DMS 273 treated with DMSO at 0.1 percent for 48 hours (cell line): ENCODE data around the gene TCHH.
"Not testable (repeated sequence)": the region's sequence is repeated elsewhere in the genome, so short reads cannot be mapped to it uniquely, and the experiment has no call there.

Source experiments
- DNase-seq: peaks from one replicate; lab custom pipeline; 2025; lab: John Stamatoyannopoulos, UW

The TCHH gene

GRCh38 chr1:152112101-152112884 is 3.0 kb downstream of the TCHH start:
- peak; percentile 15 for DNase-seq

DNA sequence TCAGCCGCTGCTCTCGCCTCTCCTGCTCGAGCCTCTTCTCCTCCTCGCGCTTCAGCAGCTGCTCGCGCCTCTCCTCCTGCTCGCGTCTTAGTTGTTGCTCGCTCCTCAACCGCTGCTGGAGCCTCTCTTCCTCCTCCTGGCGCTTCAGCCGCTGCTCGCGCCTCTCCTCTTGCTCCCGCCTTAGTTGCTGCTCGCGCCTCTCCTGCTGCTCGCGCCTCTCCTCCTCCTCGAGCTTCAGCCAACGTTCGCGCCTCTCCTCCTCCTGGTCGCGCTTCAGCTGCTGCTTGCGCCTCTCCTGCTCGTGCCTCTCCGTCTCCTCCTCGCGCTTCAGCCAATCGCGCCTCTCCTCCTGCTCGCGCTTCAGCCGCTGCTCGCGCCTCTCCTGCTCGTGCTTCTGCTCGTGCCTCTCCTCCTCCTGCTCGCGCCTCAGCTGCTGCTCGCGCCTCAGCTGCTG is 3.7 kb downstream of the TCHH start:
- peak; percentile 86 for DNase-seq

GRCh38 chr1:152110860-152111514 is 4.3 kb downstream of the TCHH start:
- DNase-seq: peak; percentile 86

DNA sequence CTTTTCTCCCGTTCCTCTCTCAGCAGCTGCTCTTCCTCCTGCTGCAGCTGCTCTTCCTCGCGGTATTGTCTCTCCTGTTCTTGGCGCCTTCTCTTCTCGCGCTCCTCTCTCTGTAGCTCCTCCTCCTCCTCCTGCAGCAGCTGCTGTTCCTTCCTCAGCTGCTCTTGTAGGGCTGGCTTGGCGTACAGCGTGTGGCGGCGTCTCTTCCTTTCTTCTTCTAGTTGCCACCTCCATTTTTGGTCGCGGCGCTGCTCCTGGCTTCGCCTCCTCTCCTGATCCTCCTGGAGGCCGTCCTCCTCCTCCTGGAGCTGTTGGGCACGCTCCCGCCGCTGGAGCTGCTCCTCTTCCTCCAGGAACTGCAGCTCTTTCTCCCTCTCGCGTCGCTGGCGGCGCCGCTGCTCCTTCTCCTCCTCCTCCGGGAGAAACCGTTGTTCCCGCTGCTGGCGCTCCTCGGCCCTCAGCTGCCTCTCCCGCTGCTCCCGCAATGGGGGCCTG is 4.8 kb downstream of the TCHH start:
- DNase-seq: no peak

DNA sequence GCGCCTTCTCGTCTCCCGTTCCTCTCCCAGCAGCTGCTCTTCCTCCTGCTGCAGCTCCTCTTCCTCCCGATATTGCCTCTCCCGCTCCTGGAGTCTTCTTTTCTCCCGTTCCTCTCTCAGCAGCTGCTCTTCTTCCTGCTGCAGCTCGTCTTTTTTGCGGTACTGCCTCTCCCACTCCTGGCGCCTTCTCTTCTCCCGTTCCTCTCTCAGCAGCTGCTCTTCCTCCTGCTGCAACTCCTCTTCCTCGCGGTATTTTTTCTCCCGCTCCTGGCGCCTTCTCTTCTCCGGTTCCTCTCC is 5.3 kb downstream of the TCHH start:
- DNase-seq: no peak

GRCh38 chr1:152109231-152109997 is 5.8 kb downstream of the TCHH start:
- DNase-seq: no peak

DNA sequence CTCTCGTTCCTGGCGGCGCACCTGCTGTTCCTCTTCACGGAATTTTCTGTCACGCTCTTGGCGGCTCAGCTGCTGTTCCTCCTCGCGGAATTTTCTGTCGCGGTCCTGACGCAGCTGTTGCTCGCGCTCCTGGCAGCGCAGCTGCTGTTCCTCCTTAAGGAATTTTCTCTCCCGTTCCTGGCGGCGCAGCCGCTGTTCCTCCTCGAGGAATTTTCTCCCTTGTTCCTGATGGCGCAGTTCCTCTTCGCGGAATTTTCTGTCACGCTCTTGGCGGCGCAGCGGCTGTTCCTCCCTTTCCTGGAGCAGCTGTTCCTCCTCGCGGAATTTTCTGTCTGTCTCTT is 6.4 kb downstream of the TCHH start:
- DNase-seq: no peak

DNA sequence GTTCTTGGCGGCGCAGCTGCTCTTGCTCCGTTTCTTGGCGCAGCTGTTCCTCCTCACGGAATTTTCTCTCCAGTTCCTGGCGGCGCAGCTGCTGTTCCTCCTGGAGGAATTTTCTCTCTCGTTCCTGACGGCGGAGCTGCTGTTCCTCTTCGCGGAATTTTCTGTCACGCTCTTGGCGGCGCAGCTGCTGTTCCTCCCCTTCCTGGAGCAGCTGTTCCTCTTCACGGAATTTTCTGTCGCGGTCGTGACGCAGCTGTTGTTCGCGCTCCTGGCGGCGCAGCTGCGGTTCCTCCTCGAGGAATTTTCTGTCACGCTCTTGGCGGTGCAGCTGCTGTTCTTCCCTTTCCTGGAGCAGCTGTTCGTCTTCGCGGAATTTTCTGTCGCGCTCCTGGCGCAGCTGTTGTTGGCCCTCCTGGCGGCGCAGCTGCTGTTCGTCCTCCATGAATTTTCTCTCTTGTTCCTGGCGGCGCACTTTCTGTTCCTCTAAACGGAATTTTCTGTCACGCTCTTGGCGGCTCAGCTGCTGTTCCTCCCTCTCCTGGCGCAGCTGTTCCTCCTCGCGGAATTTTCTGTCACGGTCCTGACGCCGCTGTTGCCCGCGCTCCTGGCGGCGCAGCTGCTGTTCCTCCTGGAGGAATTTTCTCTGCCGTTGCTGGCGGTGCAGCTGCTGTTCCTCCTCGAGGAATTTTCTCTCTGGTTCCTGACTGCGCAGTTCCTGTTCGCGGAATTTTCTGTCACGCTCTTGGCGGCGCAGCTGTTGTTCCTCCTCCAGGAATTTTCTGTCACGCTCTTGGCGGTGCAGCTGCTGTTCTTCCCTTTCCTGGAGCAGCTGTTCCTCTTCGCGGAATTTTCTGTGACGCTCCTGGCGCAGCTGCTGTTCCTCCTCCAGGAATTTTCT is 7.0 kb downstream of the TCHH start:
- no peak for DNase-seq

DNA sequence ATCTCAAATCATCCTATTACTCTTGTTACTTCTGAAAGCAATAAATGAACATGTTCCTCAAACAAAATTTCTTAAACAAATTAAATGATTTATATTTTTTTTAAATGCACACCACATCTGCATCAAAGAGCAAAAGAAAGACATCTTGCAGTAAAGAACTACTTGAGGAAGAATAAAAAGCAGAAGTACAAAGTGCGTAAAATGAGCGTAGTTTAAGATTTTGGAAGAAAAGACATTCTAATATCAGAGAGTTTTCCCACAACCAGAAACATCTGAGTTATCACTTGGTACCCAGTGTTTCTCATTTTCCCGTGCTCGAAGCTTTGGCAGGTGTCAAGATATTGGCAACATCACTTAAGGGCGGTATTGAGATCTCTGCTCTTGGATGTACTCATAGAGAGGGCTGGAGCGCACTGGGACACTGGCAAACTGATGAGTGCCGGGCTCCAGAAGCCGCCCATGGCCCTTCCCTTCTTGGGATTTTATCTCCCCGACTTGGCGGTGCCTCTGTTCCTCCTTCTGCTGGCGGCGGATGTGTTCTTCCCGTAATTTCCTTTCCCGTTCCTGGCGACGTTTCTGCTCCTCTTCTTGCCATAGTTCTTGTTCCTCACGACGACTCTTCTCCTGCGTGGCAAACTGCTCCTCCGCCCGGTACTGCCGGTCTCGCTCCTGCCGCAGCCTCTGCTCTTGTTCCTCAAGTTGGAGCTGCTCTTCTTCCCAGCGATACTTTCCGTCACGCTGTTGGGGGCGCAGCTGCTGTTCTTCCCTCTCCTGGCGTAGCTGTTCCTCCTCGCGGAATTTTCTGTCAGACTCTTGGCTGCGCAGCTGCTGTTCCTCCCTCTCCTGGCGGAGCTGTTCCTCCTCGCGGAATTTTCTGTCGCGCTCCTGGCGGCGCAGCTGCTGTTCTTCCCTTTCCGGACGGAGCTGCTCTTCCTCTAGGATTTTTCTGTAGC is 7.9 kb downstream of the TCHH start:
- no peak for DNase-seq

DNA sequence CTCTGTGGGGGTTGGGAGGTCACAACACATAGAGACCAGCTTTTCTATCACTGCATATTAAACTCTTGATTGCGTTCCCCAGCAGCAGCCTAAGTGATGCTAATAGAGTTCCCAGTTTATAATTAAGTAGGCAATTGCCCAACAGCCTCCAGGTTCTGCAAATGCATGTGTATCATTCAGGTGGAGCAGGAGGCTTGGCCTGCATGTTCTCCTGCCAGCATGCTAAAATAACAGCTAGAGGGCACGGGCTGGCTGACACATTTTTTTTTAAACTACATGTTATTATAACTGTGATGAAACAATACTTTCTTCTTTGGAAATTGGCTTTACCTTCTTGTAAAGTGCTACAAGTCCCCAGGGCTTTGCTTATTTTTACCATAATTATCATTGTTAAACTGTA is 10.4 kb downstream of the TCHH start:
- no peak for DNase-seq

DNA sequence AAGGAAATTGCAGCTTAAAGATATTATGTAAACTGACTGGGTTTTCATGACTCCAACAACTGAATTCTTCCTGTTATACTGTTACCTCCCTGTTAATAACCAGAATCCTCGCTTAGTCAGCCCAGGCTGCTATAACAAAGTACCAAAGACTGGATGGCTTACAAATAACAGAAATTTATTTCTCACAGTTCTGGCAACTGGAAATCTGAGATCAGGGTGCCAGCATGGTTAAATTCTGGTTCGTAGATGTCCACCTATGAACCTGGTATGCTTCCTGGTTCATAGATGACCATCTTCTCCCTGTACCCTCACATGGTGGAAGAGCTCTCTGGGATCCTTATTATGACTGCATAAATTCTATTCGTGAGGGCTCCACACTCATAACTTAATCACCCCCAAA is 18.3 kb downstream of the TCHH start:
- DNase-seq: no peak

DNA sequence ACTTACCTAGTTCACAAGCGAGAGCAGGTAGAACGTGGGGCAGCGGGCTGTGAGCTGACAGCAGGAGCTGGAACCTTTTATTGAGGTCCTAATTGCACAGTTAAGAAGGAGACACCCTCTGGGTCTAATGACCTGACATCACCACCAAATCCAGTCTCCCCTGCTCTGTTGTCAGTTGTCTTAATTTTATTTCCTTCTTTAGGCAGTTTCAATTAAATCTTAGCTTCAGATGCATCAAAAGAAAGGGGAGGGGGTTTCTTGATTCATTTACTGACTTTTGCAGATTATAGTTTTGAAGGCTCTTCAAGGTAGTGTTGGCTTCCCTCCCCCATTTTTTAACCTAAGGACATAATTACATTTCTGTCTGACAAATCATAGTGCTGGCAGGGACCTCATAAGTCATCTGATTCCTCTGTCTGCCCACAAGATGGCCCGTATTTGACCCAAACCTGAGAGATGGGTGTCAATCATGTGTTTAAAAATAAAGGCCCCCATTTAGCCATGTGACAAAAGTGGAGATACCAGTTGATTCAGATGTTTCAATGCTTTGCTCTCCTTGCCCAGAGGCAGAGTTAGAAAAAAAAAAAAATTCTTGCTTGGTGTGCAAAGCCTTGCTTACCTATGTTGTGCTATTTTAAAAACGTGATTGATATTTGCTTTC is 26.1 kb downstream of the TCHH start, which contains the start of gene TCHHL1:
Gene TCHHL1 (minus strand): TSS at position 51 of the 661 bp plus-strand sequence. CDS start 921 bp downstream, outside the sequence.
- DNase-seq: no peak

- no peak for DNase-seq
Measured at GRCh38 chr1:152086760-152087159, 28.5 kb downstream of the TCHH start.

DNA sequence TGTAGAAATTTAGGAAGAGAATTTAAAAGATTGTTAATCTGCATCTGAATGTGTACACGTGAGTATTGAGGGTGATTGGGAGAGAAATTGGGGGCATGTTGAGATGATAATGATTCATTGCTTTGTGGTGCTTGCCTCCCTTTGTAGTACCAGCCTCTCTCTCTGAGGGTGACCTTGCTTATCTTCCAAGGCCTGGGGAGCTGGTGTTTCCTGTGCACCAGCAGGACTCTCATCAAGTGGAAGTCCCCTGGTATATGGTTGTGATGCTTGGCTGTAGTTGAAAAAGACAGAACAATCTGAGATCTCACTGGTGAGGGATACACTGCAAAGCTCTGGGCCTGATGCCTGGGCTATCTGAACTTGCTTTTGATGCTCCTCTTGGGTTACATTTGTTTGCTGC is 30.4 kb downstream of the TCHH start:
- DNase-seq: no peak

GRCh38 chr1:152081026-152081425 is 34.2 kb downstream of the TCHH start:
- not testable (repeated sequence) for DNase-seq

- not testable (repeated sequence) for DNase-seq
Measured at GRCh38 chr1:152080494-152080893, 34.8 kb downstream of the TCHH start.

- no peak for DNase-seq
Measured at GRCh38 chr1:152078831-152079441, 36.3 kb downstream of the TCHH start.

- DNase-seq: no peak
Measured at GRCh38 chr1:152072311-152072710, 42.9 kb downstream of the TCHH start.

DNA sequence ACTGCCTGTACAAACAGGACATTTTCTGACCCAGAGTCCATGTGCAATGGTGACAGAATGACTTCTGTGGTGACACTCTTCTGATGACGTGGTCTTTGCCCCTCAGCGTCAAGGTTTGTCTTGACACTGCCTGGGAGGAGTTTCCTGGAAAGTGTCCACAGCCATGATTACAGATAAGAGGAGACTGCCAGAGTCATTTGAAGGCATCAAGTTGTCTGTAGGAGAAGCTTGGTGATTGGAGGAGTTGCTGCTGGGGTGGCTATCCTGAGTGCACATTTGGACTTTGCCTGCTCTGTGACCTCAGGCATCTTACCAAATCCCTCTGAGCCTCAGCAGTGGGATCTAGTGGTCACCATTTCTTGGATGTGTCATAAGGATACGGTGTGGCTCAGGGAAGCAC is 44.1 kb downstream of the TCHH start:
- DNase-seq: no peak

GRCh38 chr1:152067929-152068328 is 47.3 kb downstream of the TCHH start:
- no peak for DNase-seq
